H9 (cell line): ENCODE measurements around the gene OTOS. TPM values are rescaled to one million over a fixed set of nuclear protein-coding genes. Genes with fewer than 3 reads are reported as not detected.

Experiments
- DNase-seq: peaks from one replicate; pipeline ENCODE4 v3.0.0-alpha.2; 2017
- H2AFZ ChIP-seq: one replicate; pipeline ENCODE4 v1.6.1; 2013; ENCODE audit warnings: mild to moderate bottlenecking, low read length, control low read depth, moderate library complexity
- H2AK5ac ChIP-seq: 2 replicates; pipeline ENCODE4 v1.6.1; 2013; ENCODE audit warnings: low read length, control low read depth, mixed read lengths; ENCODE audit not compliant: insufficient read length
- H2BK120ac ChIP-seq: one replicate; pipeline ENCODE4 v1.6.1; 2013; ENCODE audit warnings: low read depth, mild to moderate bottlenecking, low read length, control low read depth, inconsistent platforms; ENCODE audit not compliant: poor library complexity, severe bottlenecking
- H2BK12ac ChIP-seq: 2 replicates; pipeline ENCODE4 v1.6.1; 2013; ENCODE audit warnings: low read length, control low read depth, mixed read lengths, low read depth; ENCODE audit not compliant: insufficient read length
- H2BK15ac ChIP-seq: 2 replicates; pipeline ENCODE4 v1.6.1; 2013; ENCODE audit warnings: low read depth, low read length, control low read depth
- H2BK20ac ChIP-seq: one replicate; pipeline ENCODE4 v1.6.1; 2013; ENCODE audit warnings: low read depth, mild to moderate bottlenecking, low read length, control low read depth, inconsistent platforms; ENCODE audit not compliant: poor library complexity, severe bottlenecking
- H2BK5ac ChIP-seq: 2 replicates; pipeline ENCODE4 v1.6.1; 2013; ENCODE audit warnings: low read length, control low read depth, mixed read lengths; ENCODE audit not compliant: insufficient read length
- H3K14ac ChIP-seq: 2 replicates; pipeline ENCODE4 v1.6.1; 2013; ENCODE audit warnings: low read length, control low read depth; ENCODE audit not compliant: insufficient read depth
- H3K18ac ChIP-seq: 2 replicates; pipeline ENCODE4 v1.6.1; 2013; ENCODE audit warnings: low read depth, mild to moderate bottlenecking, mixed read lengths, low read length, control low read depth; ENCODE audit not compliant: insufficient read length
- H3K23ac ChIP-seq: 2 replicates; pipeline ENCODE4 v1.6.1; 2013; ENCODE audit warnings: low read length, control low read depth, mixed read lengths, low read depth; ENCODE audit not compliant: insufficient read length
- H3K23me2 ChIP-seq: 2 replicates; pipeline ENCODE4 v1.6.1; 2013; ENCODE audit warnings: low read depth, mild to moderate bottlenecking, mixed read lengths, low read length, control low read depth; ENCODE audit not compliant: insufficient read length, poor library complexity, severe bottlenecking
- H3K27ac ChIP-seq: 2 replicates; pipeline ENCODE4 v1.5.1; 2013; ENCODE audit warnings: low read length, control low read depth, mixed read lengths, low read depth; ENCODE audit not compliant: insufficient read length
- H3K27me3 ChIP-seq: 2 replicates; pipeline ENCODE4 v1.6.1; 2013; ENCODE audit warnings: low read length, control low read depth, inconsistent platforms; ENCODE audit not compliant: insufficient read depth
- H3K4ac ChIP-seq: 2 replicates; pipeline ENCODE4 v1.6.1; 2013; ENCODE audit warnings: low read depth, mild to moderate bottlenecking, control low read depth, inconsistent platforms, low read length, moderate library complexity
- H3K4me1 ChIP-seq: 2 replicates; pipeline ENCODE4 v1.6.1; 2013; ENCODE audit warnings: low read length, control low read depth, inconsistent platforms; ENCODE audit not compliant: insufficient read depth
- H3K4me2 ChIP-seq: 2 replicates; pipeline ENCODE4 v1.6.1; 2013; ENCODE audit warnings: low read length, control low read depth, mixed read lengths; ENCODE audit not compliant: insufficient read length, insufficient read depth
- H3K56ac ChIP-seq: 2 replicates; pipeline ENCODE4 v1.6.1; 2013; ENCODE audit warnings: low read depth, mild to moderate bottlenecking, mixed read lengths, low read length, control low read depth; ENCODE audit not compliant: insufficient read length
- H3K79me1 ChIP-seq: 2 replicates; pipeline ENCODE4 v1.6.1; 2013; ENCODE audit warnings: low read depth, mild to moderate bottlenecking, moderate library complexity, low read length, control low read depth, inconsistent platforms; ENCODE audit not compliant: insufficient read depth, poor library complexity, severe bottlenecking
- H3K79me2 ChIP-seq: 2 replicates; pipeline ENCODE4 v1.6.1; 2013; ENCODE audit warnings: low read length, control low read depth, inconsistent platforms; ENCODE audit not compliant: insufficient read depth
- H3K9ac ChIP-seq: 2 replicates; pipeline ENCODE4 v1.6.1; 2013; ENCODE audit warnings: low read length, control low read depth, mixed read lengths; ENCODE audit not compliant: insufficient read length; ENCODE audit errors: extremely low read depth
- H3K9me3 ChIP-seq: one replicate; pipeline ENCODE4 v1.6.1; 2013; ENCODE audit warnings: low read depth, low read length, inconsistent platforms; ENCODE audit not compliant: control insufficient read depth
- H3T11ph ChIP-seq: one replicate; pipeline ENCODE4 v1.6.1; 2013; ENCODE audit warnings: mild to moderate bottlenecking, low read length, control low read depth, inconsistent platforms
- H4K20me1 ChIP-seq: one replicate; pipeline ENCODE4 v1.6.1; 2013; ENCODE audit not compliant: control insufficient read depth, insufficient read length, insufficient read depth
- H4K5ac ChIP-seq: 2 replicates; pipeline ENCODE4 v1.6.1; 2013; ENCODE audit warnings: low read depth, mild to moderate bottlenecking, mixed read lengths, low read length, control low read depth; ENCODE audit not compliant: insufficient read length
- H4K8ac ChIP-seq: replicated peaks from 2 replicates; pipeline ENCODE4 v1.6.1; 2013; ENCODE audit warnings: low read length, control low read depth, mixed read lengths, low read depth; ENCODE audit not compliant: insufficient read length
- H4K91ac ChIP-seq: 2 replicates; pipeline ENCODE4 v1.6.1; 2013; ENCODE audit warnings: low read depth, mild to moderate bottlenecking, moderate library complexity, mixed read lengths, low read length, control low read depth; ENCODE audit not compliant: insufficient read length
- H3K27ac Mint-ChIP-seq, 3 experiments: 2 replicates in 2 of 3; 3 replicates in 1 of 3; pipeline ENCODE4 v1.8.0; 2020 to 2021; ENCODE audit warnings: mixed read lengths in 3 of 3, mild to moderate bottlenecking in 1 of 3, moderate library complexity in 1 of 3
- H3K27me3 Mint-ChIP-seq: 2 replicates; pipeline ENCODE4 v1.8.0; 2021; ENCODE audit warnings: low read depth, mild to moderate bottlenecking, moderate library complexity, mixed read lengths
- H3K36me3 Mint-ChIP-seq, 3 experiments: 2 replicates in 2 of 3; 3 replicates in 1 of 3; pipeline ENCODE4 v1.8.0; 2020 to 2021; ENCODE audit warnings: low read depth in 3 of 3, mixed read lengths in 3 of 3; ENCODE audit not compliant: insufficient read depth in 1 of 3
- H3K4me1 Mint-ChIP-seq, 2 experiments: 2 replicates each; pipeline ENCODE4 v1.8.0; 2020; ENCODE audit warnings: mixed read lengths in 2 of 2
- H3K4me3 Mint-ChIP-seq, 2 experiments: 2 replicates in 1 of 2; 3 replicates in 1 of 2; pipeline ENCODE4 v1.8.0; 2020 to 2021; ENCODE audit warnings: mild to moderate bottlenecking in 2 of 2, mixed read lengths in 2 of 2, moderate library complexity in 1 of 2
- H3K9me3 Mint-ChIP-seq, 2 experiments: 2 replicates in 1 of 2; 3 replicates in 1 of 2; pipeline ENCODE4 v1.8.0; 2020; ENCODE audit warnings: mild to moderate bottlenecking in 2 of 2, mixed read lengths in 2 of 2, moderate library complexity in 1 of 2
- WGBS: extraction: QIAGEN DNeasy Blood & Tissue Kit; methylation state at CpG from one replicate; pipeline ENCODE4 v1.1.7; 2013; ENCODE audit warnings: missing lambda C conversion rate, low lambda C conversion rate, mixed read lengths; ENCODE audit not compliant: insufficient read length; ENCODE audit errors: extremely low coverage; 5-methylcytosine and 5-hydroxymethylcytosine counted together
- total RNA-seq: library from RNA; stranded (reverse); gene quantifications from 2 replicates; pipeline ENCODE4 v1.2.1, GENCODE V29; 2021
- TF ChIP-seq, protein P1 (sequence below): fragments of 200-600 bp; sonication (generic); conservative IDR thresholded peaks from 3 replicates; pipeline ENCODE4 v1.8.0; 2021; ENCODE audit warnings: antibody characterized with exemption, mild to moderate bottlenecking

Gene OTOS
- total RNA-seq, 1 experiment from 2014 or later, result not detected

GRCh38 chr2:240157147-240157470 lies 16.7 kb upstream of the OTOS start:
- Histone ChIP-seq H3K9ac (no peak overlapping the region), H2BK20ac (no peak overlapping the region), H4K8ac (no peak overlapping the region), H2BK15ac (no peak overlapping the region), H3K27me3 (no peaks in the 10 kb centered on the region), H2BK120ac (no peak overlapping the region), H3K9me3 (no peaks in the 10 kb centered on the region), H3K23ac (no peak overlapping the region), H3K4me1 (no peaks in the 10 kb centered on the region; the same call in 1 of the 2 replicates), H3K4me2 (no peak overlapping the region), H4K5ac (no peak overlapping the region), H4K91ac (no peak overlapping the region), H2BK5ac (no peak overlapping the region), H3K14ac (no peak overlapping the region), H3K23me2 (no peaks in the 10 kb centered on the region), H3K79me2 (no peaks in the 10 kb centered on the region), H3K18ac (no peak overlapping the region), H2AK5ac (no peak overlapping the region), H3K79me1 (no peaks in the 10 kb centered on the region), H2AFZ (no peak overlapping the region), H3K27ac (no peak overlapping the region), H3T11ph (no peak overlapping the region), H2BK12ac (no peak overlapping the region), H4K20me1 (no peaks in the 10 kb centered on the region), H3K4ac (no peak overlapping the region), H3K56ac (no peak overlapping the region)
- Mint-ChIP-seq H3K36me3 (no peaks in the 10 kb centered on the region; a peak in 1 of 7 replicates), H3K27ac (peak overlapping the region in 2 of 3 experiments; percentile 44 to 47; a peak in 1 of 7 replicates), H3K4me3 (no peak overlapping the region), H3K4me1 (peaks cover 15 to 27% of the 10 kb centered on the region in 2 experiments), H3K27me3 (peaks cover 14% of the 10 kb centered on the region), H3K9me3 (peaks cover 0 to 3% of the 10 kb centered on the region in 2 experiments; a peak in 4 of 5 replicates)
- no peak for DNase-seq
- TF ChIP-seq, protein P1, sequence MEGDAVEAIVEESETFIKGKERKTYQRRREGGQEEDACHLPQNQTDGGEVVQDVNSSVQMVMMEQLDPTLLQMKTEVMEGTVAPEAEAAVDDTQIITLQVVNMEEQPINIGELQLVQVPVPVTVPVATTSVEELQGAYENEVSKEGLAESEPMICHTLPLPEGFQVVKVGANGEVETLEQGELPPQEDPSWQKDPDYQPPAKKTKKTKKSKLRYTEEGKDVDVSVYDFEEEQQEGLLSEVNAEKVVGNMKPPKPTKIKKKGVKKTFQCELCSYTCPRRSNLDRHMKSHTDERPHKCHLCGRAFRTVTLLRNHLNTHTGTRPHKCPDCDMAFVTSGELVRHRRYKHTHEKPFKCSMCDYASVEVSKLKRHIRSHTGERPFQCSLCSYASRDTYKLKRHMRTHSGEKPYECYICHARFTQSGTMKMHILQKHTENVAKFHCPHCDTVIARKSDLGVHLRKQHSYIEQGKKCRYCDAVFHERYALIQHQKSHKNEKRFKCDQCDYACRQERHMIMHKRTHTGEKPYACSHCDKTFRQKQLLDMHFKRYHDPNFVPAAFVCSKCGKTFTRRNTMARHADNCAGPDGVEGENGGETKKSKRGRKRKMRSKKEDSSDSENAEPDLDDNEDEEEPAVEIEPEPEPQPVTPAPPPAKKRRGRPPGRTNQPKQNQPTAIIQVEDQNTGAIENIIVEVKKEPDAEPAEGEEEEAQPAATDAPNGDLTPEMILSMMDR, result no peak
- no CpG with 5 or more reads among the region's 5 CpGs for WGBS
